Measurements from ENCODE around the gene ATP13A4.
"Not testable (repeated sequence)": the region's sequence is repeated elsewhere in the genome, so short reads cannot be mapped to it uniquely, and the experiment has no call there.

The ATP13A4 gene

GRCh38 chr3:193553586-193553985, 1.1 kb downstream of the ATP13A4 start:
- DNase-seq = no peak

GRCh38 chr3:193552923-193553322, 1.8 kb downstream of the ATP13A4 start:
- no peak for DNase-seq

GRCh38 chr3:193548406-193548805, 6.3 kb downstream of the ATP13A4 start:
- DNase-seq = no peak

- no peak for DNase-seq
Observed at GRCh38 chr3:193546129-193546528, 8.6 kb downstream of the ATP13A4 start.

GRCh38 chr3:193545304-193545703, 9.4 kb downstream of the ATP13A4 start:
- DNase-seq = no peak

GRCh38 chr3:193544289-193544688, 10.4 kb downstream of the ATP13A4 start:
- no peak for DNase-seq

- DNase-seq = no peak
Observed at GRCh38 chr3:193530231-193531165, 24.2 kb downstream of the ATP13A4 start.

- not testable (repeated sequence) for DNase-seq
Observed at GRCh38 chr3:193526085-193526484, 28.6 kb downstream of the ATP13A4 start.

GRCh38 chr3:193522473-193522872, 32.2 kb downstream of the ATP13A4 start:
- DNase-seq = no peak

GRCh38 chr3:193520738-193521137, 34.0 kb downstream of the ATP13A4 start:
- DNase-seq = no peak

- DNase-seq = no peak
Observed at GRCh38 chr3:193515966-193516365, 38.7 kb downstream of the ATP13A4 start.

- no peak for DNase-seq
Observed at GRCh38 chr3:193510154-193510553, 44.5 kb downstream of the ATP13A4 start.

- no peak for DNase-seq
Observed at GRCh38 chr3:193509103-193509965, 45.4 kb downstream of the ATP13A4 start.

- no peak for DNase-seq
Observed at GRCh38 chr3:193508108-193508507, 46.6 kb downstream of the ATP13A4 start.

GRCh38 chr3:193507566-193507965, 47.1 kb downstream of the ATP13A4 start:
- no peak for DNase-seq

GRCh38 chr3:193506921-193507320, 47.8 kb downstream of the ATP13A4 start:
- no peak for DNase-seq

GRCh38 chr3:193502871-193503270, 51.8 kb downstream of the ATP13A4 start:
- DNase-seq = no peak

- no peak for DNase-seq
Observed at GRCh38 chr3:193499801-193500485, 54.8 kb downstream of the ATP13A4 start.

GRCh38 chr3:193499136-193499770, 55.4 kb downstream of the ATP13A4 start:
- DNase-seq = no peak

- DNase-seq = no peak
Observed at GRCh38 chr3:193498215-193498614, 56.5 kb downstream of the ATP13A4 start.

- DNase-seq = no peak
Observed at GRCh38 chr3:193496658-193497057, 58.0 kb downstream of the ATP13A4 start.

- no peak for DNase-seq
Observed at GRCh38 chr3:193491026-193491425, 63.7 kb downstream of the ATP13A4 start.

- DNase-seq = no peak
Observed at GRCh38 chr3:193490580-193490979, 64.1 kb downstream of the ATP13A4 start.
